Measurements from ENCODE around the gene CYS1.

The CYS1 gene

GRCh38 chr2:10072656-10073480 lies 7.3 kb downstream of the CYS1 start:
- peaks cover 24% of the 10 kb centered on the region for H3K4me1 ChIP-seq (ENCODE audit: control insufficient read depth, insufficient read depth, low read length)
- peaks cover 0 to 10% of the 10 kb centered on the region in 2 donors for H3K36me3 ChIP-seq (ENCODE audit: control insufficient read depth in 2 of 2, insufficient read depth in 2 of 2, low read length in 2 of 2)
- peak overlapping the region in 1 of 2 donors; percentile 39 for H3K9ac ChIP-seq (ENCODE audit: low read length in 2 of 2)
- peak overlapping the region; percentile 7 to 44 for H3K4me3 ChIP-seq (ENCODE audit: low read length in 2 of 2)
- H3K27me3 ChIP-seq (ENCODE audit: control insufficient read depth in 1 of 2, insufficient read depth in 2 of 2, low read length in 2 of 2): no peaks in the 10 kb centered on the region
- peaks cover 0 to under 1% of the 10 kb centered on the region in 2 donors for H3K9me3 ChIP-seq (ENCODE audit: control insufficient read depth in 2 of 2, low read length in 2 of 2)
- no peak overlapping the region for H3K27ac ChIP-seq (ENCODE audit: low read length)

- Histone ChIP-seq H3K27me3 (ENCODE audit: control insufficient read depth in 1 of 2, insufficient read depth in 2 of 2, low read length in 2 of 2) (no peaks in the 10 kb centered on the region), H3K9me3 (ENCODE audit: control insufficient read depth in 2 of 2, low read length in 2 of 2) (peaks cover 0 to 4% of the 10 kb centered on the region in 2 donors), H3K4me1 (ENCODE audit: control insufficient read depth, insufficient read depth, low read length) (peaks cover 21% of the 10 kb centered on the region), H3K36me3 (ENCODE audit: control insufficient read depth in 2 of 2, insufficient read depth in 2 of 2, low read length in 2 of 2) (peaks cover 0 to 10% of the 10 kb centered on the region in 2 donors), H3K4me3 (ENCODE audit: low read length in 2 of 2) (no peak overlapping the region), H3K27ac (ENCODE audit: low read length) (no peak overlapping the region), H3K9ac (ENCODE audit: low read length in 2 of 2) (no peak overlapping the region)
Observed at GRCh38 chr2:10071595-10071994, 8.6 kb downstream of the CYS1 start.

GRCh38 chr2:10071176-10071575 lies 9.0 kb downstream of the CYS1 start:
- H3K4me3 ChIP-seq (ENCODE audit: low read length in 2 of 2): no peak overlapping the region
- H3K9me3 ChIP-seq (ENCODE audit: control insufficient read depth in 2 of 2, low read length in 2 of 2): peaks cover 0 to 4% of the 10 kb centered on the region in 2 donors
- H3K36me3 ChIP-seq (ENCODE audit: control insufficient read depth in 2 of 2, insufficient read depth in 2 of 2, low read length in 2 of 2): peaks cover 2 to 10% of the 10 kb centered on the region in 2 donors
- H3K27me3 ChIP-seq (ENCODE audit: control insufficient read depth in 1 of 2, insufficient read depth in 2 of 2, low read length in 2 of 2): no peaks in the 10 kb centered on the region
- no peak overlapping the region for H3K9ac ChIP-seq (ENCODE audit: low read length in 2 of 2)
- no peak overlapping the region for H3K27ac ChIP-seq (ENCODE audit: low read length)
- peaks cover 21% of the 10 kb centered on the region for H3K4me1 ChIP-seq (ENCODE audit: control insufficient read depth, insufficient read depth, low read length)

- peaks cover 12 to 18% of the 10 kb centered on the region in 2 donors for H3K36me3 ChIP-seq (ENCODE audit: control insufficient read depth in 2 of 2, insufficient read depth in 2 of 2, low read length in 2 of 2)
- H3K4me1 ChIP-seq (ENCODE audit: control insufficient read depth, insufficient read depth, low read length): peaks cover 5% of the 10 kb centered on the region
- H3K27me3 ChIP-seq (ENCODE audit: control insufficient read depth in 1 of 2, insufficient read depth in 2 of 2, low read length in 2 of 2): no peaks in the 10 kb centered on the region
- H3K4me3 ChIP-seq (ENCODE audit: low read length in 2 of 2): no peak overlapping the region
- H3K27ac ChIP-seq (ENCODE audit: low read length): no peak overlapping the region
- H3K9me3 ChIP-seq (ENCODE audit: control insufficient read depth in 2 of 2, low read length in 2 of 2): peaks cover 0 to 4% of the 10 kb centered on the region in 2 donors
- no peak overlapping the region for H3K9ac ChIP-seq (ENCODE audit: low read length in 2 of 2)
Observed at GRCh38 chr2:10067881-10068280, 12.3 kb downstream of the CYS1 start.

- Histone ChIP-seq H3K27me3 (ENCODE audit: control insufficient read depth in 1 of 2, insufficient read depth in 2 of 2, low read length in 2 of 2) (no peaks in the 10 kb centered on the region), H3K9ac (ENCODE audit: low read length in 2 of 2) (no peak overlapping the region), H3K27ac (ENCODE audit: low read length) (no peak overlapping the region), H3K9me3 (ENCODE audit: control insufficient read depth in 2 of 2, low read length in 2 of 2) (peaks cover 0 to 4% of the 10 kb centered on the region in 2 donors), H3K4me1 (ENCODE audit: control insufficient read depth, insufficient read depth, low read length) (peaks cover under 1% of the 10 kb centered on the region), H3K4me3 (ENCODE audit: low read length in 2 of 2) (no peak overlapping the region), H3K36me3 (ENCODE audit: control insufficient read depth in 2 of 2, insufficient read depth in 2 of 2, low read length in 2 of 2) (peaks cover 12 to 18% of the 10 kb centered on the region in 2 donors)
Observed at GRCh38 chr2:10067330-10067729, 12.9 kb downstream of the CYS1 start.

- H3K9ac ChIP-seq (ENCODE audit: low read length in 2 of 2): no peak overlapping the region
- H3K4me3 ChIP-seq (ENCODE audit: low read length in 2 of 2): no peak overlapping the region
- H3K36me3 ChIP-seq (ENCODE audit: control insufficient read depth in 2 of 2, insufficient read depth in 2 of 2, low read length in 2 of 2): peaks cover 12 to 18% of the 10 kb centered on the region in 2 donors
- no peak overlapping the region for H3K27ac ChIP-seq (ENCODE audit: low read length)
- H3K27me3 ChIP-seq (ENCODE audit: control insufficient read depth in 1 of 2, insufficient read depth in 2 of 2, low read length in 2 of 2): no peaks in the 10 kb centered on the region
- peaks cover under 1% of the 10 kb centered on the region for H3K4me1 ChIP-seq (ENCODE audit: control insufficient read depth, insufficient read depth, low read length)
- peaks cover 0 to 4% of the 10 kb centered on the region in 2 donors for H3K9me3 ChIP-seq (ENCODE audit: control insufficient read depth in 2 of 2, low read length in 2 of 2)
Observed at GRCh38 chr2:10065773-10066055, 14.5 kb downstream of the CYS1 start.

- no peak overlapping the region for H3K4me3 ChIP-seq (ENCODE audit: low read length in 2 of 2)
- no peaks in the 10 kb centered on the region for H3K27me3 ChIP-seq (ENCODE audit: control insufficient read depth in 1 of 2, insufficient read depth in 2 of 2, low read length in 2 of 2)
- H3K4me1 ChIP-seq (ENCODE audit: control insufficient read depth, insufficient read depth, low read length): peaks cover 6% of the 10 kb centered on the region
- H3K9ac ChIP-seq (ENCODE audit: low read length in 2 of 2): no peak overlapping the region
- peaks cover 0 to 4% of the 10 kb centered on the region in 2 donors for H3K9me3 ChIP-seq (ENCODE audit: control insufficient read depth in 2 of 2, low read length in 2 of 2)
- peaks cover 12 to 18% of the 10 kb centered on the region in 2 donors for H3K36me3 ChIP-seq (ENCODE audit: control insufficient read depth in 2 of 2, insufficient read depth in 2 of 2, low read length in 2 of 2)
- no peak overlapping the region for H3K27ac ChIP-seq (ENCODE audit: low read length)
Observed at GRCh38 chr2:10064932-10065772, 15.1 kb downstream of the CYS1 start.

- no peaks in the 10 kb centered on the region for H3K27me3 ChIP-seq (ENCODE audit: control insufficient read depth in 1 of 2, insufficient read depth in 2 of 2, low read length in 2 of 2)
- H3K36me3 ChIP-seq (ENCODE audit: control insufficient read depth in 2 of 2, insufficient read depth in 2 of 2, low read length in 2 of 2): peaks cover 12 to 18% of the 10 kb centered on the region in 2 donors
- H3K4me1 ChIP-seq (ENCODE audit: control insufficient read depth, insufficient read depth, low read length): peaks cover 11% of the 10 kb centered on the region
- no peak overlapping the region for H3K4me3 ChIP-seq (ENCODE audit: low read length in 2 of 2)
- H3K27ac ChIP-seq (ENCODE audit: low read length): no peak overlapping the region
- no peak overlapping the region for H3K9ac ChIP-seq (ENCODE audit: low read length in 2 of 2)
- H3K9me3 ChIP-seq (ENCODE audit: control insufficient read depth in 2 of 2, low read length in 2 of 2): peaks cover 0 to 4% of the 10 kb centered on the region in 2 donors
Observed at GRCh38 chr2:10063566-10063965, 16.6 kb downstream of the CYS1 start.

- no peak overlapping the region for H3K9ac ChIP-seq (ENCODE audit: low read length in 2 of 2)
- H3K4me3 ChIP-seq (ENCODE audit: low read length in 2 of 2): no peak overlapping the region
- no peaks in the 10 kb centered on the region for H3K27me3 ChIP-seq (ENCODE audit: control insufficient read depth in 1 of 2, insufficient read depth in 2 of 2, low read length in 2 of 2)
- peaks cover 0 to 4% of the 10 kb centered on the region in 2 donors for H3K9me3 ChIP-seq (ENCODE audit: control insufficient read depth in 2 of 2, low read length in 2 of 2)
- H3K27ac ChIP-seq (ENCODE audit: low read length): no peak overlapping the region
- H3K4me1 ChIP-seq (ENCODE audit: control insufficient read depth, insufficient read depth, low read length): peaks cover 11% of the 10 kb centered on the region
- H3K36me3 ChIP-seq (ENCODE audit: control insufficient read depth in 2 of 2, insufficient read depth in 2 of 2, low read length in 2 of 2): peaks cover 12 to 13% of the 10 kb centered on the region in 2 donors
Observed at GRCh38 chr2:10062931-10063365, 17.3 kb downstream of the CYS1 start.

GRCh38 chr2:10061221-10061925 lies 18.8 kb downstream of the CYS1 start:
- Histone ChIP-seq H3K4me1 (ENCODE audit: control insufficient read depth, insufficient read depth, low read length) (peaks cover 23% of the 10 kb centered on the region), H3K36me3 (ENCODE audit: control insufficient read depth in 2 of 2, insufficient read depth in 2 of 2, low read length in 2 of 2) (peaks cover 12 to 13% of the 10 kb centered on the region in 2 donors), H3K27me3 (ENCODE audit: control insufficient read depth in 1 of 2, insufficient read depth in 2 of 2, low read length in 2 of 2) (no peaks in the 10 kb centered on the region), H3K27ac (ENCODE audit: low read length) (no peak overlapping the region), H3K9ac (ENCODE audit: low read length in 2 of 2) (no peak overlapping the region), H3K4me3 (ENCODE audit: low read length in 2 of 2) (no peak overlapping the region), H3K9me3 (ENCODE audit: control insufficient read depth in 2 of 2, low read length in 2 of 2) (no peaks in the 10 kb centered on the region)
